Vagina (tissue), 2 donors: ENCODE measurements around the gene ZNF524.

Experiments used
- CTCF ChIP-seq, 3 experiments: fragments of 450-650 bp in 2 of 3; fragments of 200-600 bp in 1 of 3; sonication (generic) in 1 of 3; IDR thresholded peaks; one replicate each; pipeline ENCODE4 v1.5.1; 2017 to 2019; ENCODE audit warnings: antibody characterized with exemption in 3 of 3, mild to moderate bottlenecking in 2 of 3, moderate library complexity in 2 of 3
- POLR2A ChIP-seq, 2 donors: fragments of 450-650 bp; IDR thresholded peaks; one replicate each; pipeline ENCODE4 v1.6.1; 2017; ENCODE audit warnings: antibody characterized with exemption in 2 of 2, mild to moderate bottlenecking in 2 of 2, moderate library complexity in 2 of 2

DNA sequence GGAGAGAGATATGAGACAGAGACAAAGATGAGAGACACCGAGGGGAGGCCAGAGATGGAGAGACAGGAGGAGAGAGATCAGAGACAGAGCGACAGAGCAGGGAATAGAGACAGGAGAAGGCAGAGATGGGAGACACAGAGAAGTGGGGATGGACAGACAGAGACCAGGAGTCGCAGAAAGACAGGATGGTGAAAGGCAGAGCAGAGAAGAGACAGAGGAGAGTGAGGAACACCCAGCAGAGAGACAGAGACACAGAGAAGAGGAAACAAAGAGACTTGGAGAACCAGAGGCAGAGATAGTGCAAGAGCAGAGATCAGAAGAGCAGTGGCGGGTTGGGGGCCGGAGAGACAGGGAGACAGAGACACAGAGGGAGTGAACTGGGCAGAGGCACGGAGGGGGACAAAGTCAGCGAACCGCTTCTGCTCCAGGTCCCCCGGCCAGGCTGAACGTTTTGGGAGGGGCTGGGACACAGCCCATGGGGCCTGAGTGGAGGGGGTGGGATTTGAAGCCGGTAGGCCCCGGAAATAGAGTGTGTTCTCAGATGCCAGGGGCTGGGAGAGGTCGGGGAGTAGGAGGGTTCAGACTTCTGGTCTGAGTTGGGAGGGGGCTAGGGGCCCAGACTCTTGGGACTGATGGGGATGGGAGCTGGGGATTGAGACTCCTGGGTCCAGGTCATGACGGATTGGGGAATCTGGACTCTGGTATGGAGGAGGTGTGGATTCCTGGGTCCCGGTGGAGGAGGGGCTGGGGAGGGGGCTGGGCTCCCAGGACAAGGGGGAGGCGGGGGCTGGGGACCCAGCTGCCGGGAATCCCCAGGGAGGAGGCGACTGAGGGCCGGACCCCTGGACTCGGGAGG, 20.1 kb upstream of the ZNF524 start:
- no peak for TF ChIP-seq POLR2A (IDR thresholded peaks at IDR 0.05)
- no peak for TF ChIP-seq CTCF (IDR thresholded peaks at IDR 0.05)
